Measurements from ENCODE around the gene SUSD5. TPM values are rescaled to one million over a fixed set of nuclear protein-coding genes. Genes with fewer than 3 reads are reported as not detected.

SUSD5 gene
- total and polyA plus RNA-seq, 2 experiments from 2014 or later, result 2.3 to 2.4 TPM

GRCh38 chr3:33250712-33251111, 32.1 kb upstream of the SUSD5 start:
- H3K79me2 ChIP-seq, result no peaks in the 10 kb centered on the region

DNA sequence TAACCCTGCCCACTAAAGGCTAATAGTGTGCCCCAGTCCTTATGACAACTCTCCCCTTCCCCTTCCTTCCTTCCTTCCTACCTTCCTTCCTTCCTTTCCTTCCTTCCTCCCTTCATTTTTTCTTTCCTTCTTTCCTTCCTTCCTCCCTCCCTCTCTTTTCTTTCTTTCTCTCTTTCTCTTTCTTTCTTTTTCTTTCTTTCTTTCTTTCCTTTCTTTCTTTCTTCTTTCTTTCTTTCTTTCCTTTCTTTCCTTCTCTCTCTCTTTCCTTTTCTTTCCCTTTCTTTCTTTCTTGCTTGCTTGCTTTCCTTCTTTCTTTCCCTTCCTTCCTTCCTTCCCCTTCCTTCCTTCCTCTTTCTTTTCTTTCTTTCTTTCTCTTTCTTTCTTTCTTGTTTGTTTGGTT, 28.2 kb upstream of the SUSD5 start:
- no peaks in the 10 kb centered on the region for H3K27me3 ChIP-seq

More at GRCh38 chr3:33250712-33251111, 32.1 kb upstream of the SUSD5 start:
- Histone ChIP-seq H3K9me3 (ENCODE audit: low read depth) (no peaks in the 10 kb centered on the region), H3K4me1 (ENCODE audit: insufficient read depth) (no peaks in the 10 kb centered on the region), H2AFZ (no peak overlapping the region), H3K27me3 (no peaks in the 10 kb centered on the region), H3K36me3 (replicated peaks; ENCODE audit: insufficient read depth, low read depth) (no peaks in the 10 kb centered on the region), H3K27ac (no peak overlapping the region), H3K9me2 (replicated peaks; ENCODE audit: insufficient read depth) (no peaks in the 10 kb centered on the region), H4K20me1 (ENCODE audit: insufficient read depth, poor library complexity, severe bottlenecking) (no peaks in the 10 kb centered on the region), H3K4me2 (no peak overlapping the region), H3K4me3 (no peak overlapping the region)
- TF ChIP-seq CTCF (IDR thresholded peaks at IDR 0.05; ENCODE audit: poor library complexity) (no peak), EZH2 (IDR thresholded peaks at IDR 0.05; ENCODE audit: borderline replicate concordance) (no peak), EZH2phosphoT487 (IDR thresholded peaks at IDR 0.05; ENCODE audit: low read depth, severe bottlenecking, unreplicated experiment) (no peak)
- 24% methylated on average over 1 of the region's 1 CpG for WGBS (ENCODE audit: low lambda C conversion rate, missing lambda C conversion rate)
- no peak for DNase-seq (ENCODE audit: low spot score)

GRCh38 chr3:33240261-33240660, 21.7 kb upstream of the SUSD5 start:
- Histone ChIP-seq H4K20me1 (ENCODE audit: insufficient read depth, poor library complexity, severe bottlenecking) (no peaks in the 10 kb centered on the region), H3K4me1 (ENCODE audit: insufficient read depth) (peaks cover 5% of the 10 kb centered on the region), H3K9me2 (replicated peaks; ENCODE audit: insufficient read depth) (no peaks in the 10 kb centered on the region), H3K27me3 (no peaks in the 10 kb centered on the region), H3K27ac (no peak overlapping the region), H3K9me3 (ENCODE audit: low read depth) (no peaks in the 10 kb centered on the region), H3K4me3 (no peak overlapping the region), H3K36me3 (replicated peaks; ENCODE audit: insufficient read depth, low read depth) (no peaks in the 10 kb centered on the region), H3K79me2 (no peaks in the 10 kb centered on the region), H3K4me2 (no peak overlapping the region), H2AFZ (no peak overlapping the region)
- WGBS (ENCODE audit: low lambda C conversion rate, missing lambda C conversion rate), result 50% methylated on average over 1 of the region's 1 CpG
- no peak for DNase-seq (ENCODE audit: low spot score)
- TF ChIP-seq EZH2phosphoT487 (IDR thresholded peaks at IDR 0.05; ENCODE audit: low read depth, severe bottlenecking, unreplicated experiment) (no peak), EZH2 (IDR thresholded peaks at IDR 0.05; ENCODE audit: borderline replicate concordance) (no peak), CTCF (IDR thresholded peaks at IDR 0.05; ENCODE audit: poor library complexity) (no peak)

More for the DNA sequence above, 28.2 kb upstream of the SUSD5 start:
- Histone ChIP-seq H3K9me3 (ENCODE audit: low read depth) (no peaks in the 10 kb centered on the region), H3K4me1 (ENCODE audit: insufficient read depth) (no peaks in the 10 kb centered on the region), H2AFZ (no peak overlapping the region), H3K27ac (no peak overlapping the region), H3K4me2 (no peak overlapping the region), H3K36me3 (replicated peaks; ENCODE audit: insufficient read depth, low read depth) (no peaks in the 10 kb centered on the region), H3K4me3 (no peak overlapping the region), H3K79me2 (no peaks in the 10 kb centered on the region), H4K20me1 (ENCODE audit: insufficient read depth, poor library complexity, severe bottlenecking) (no peaks in the 10 kb centered on the region), H3K9me2 (replicated peaks; ENCODE audit: insufficient read depth) (no peaks in the 10 kb centered on the region)
- DNase-seq (ENCODE audit: low spot score), result no peak
- no peak for TF ChIP-seq CTCF (IDR thresholded peaks at IDR 0.05; ENCODE audit: poor library complexity)
- no peak for TF ChIP-seq EZH2 (IDR thresholded peaks at IDR 0.05; ENCODE audit: borderline replicate concordance)
- no peak for TF ChIP-seq EZH2phosphoT487 (IDR thresholded peaks at IDR 0.05; ENCODE audit: low read depth, severe bottlenecking, unreplicated experiment)

GRCh38 chr3:33238923-33239322, 20.3 kb upstream of the SUSD5 start:
- peaks cover 5% of the 10 kb centered on the region for H3K4me1 ChIP-seq (ENCODE audit: insufficient read depth)
- H3K36me3 ChIP-seq (replicated peaks; ENCODE audit: insufficient read depth, low read depth), result no peaks in the 10 kb centered on the region
- H3K9me2 ChIP-seq (replicated peaks; ENCODE audit: insufficient read depth), result no peaks in the 10 kb centered on the region
- H2AFZ ChIP-seq, result no peak overlapping the region
- H3K9me3 ChIP-seq (ENCODE audit: low read depth), result no peaks in the 10 kb centered on the region
- no peak for DNase-seq (ENCODE audit: low spot score)
- H3K4me2 ChIP-seq, result no peak overlapping the region
- H3K27ac ChIP-seq, result no peak overlapping the region
- H3K4me3 ChIP-seq, result no peak overlapping the region
- H4K20me1 ChIP-seq (ENCODE audit: insufficient read depth, poor library complexity, severe bottlenecking), result no peaks in the 10 kb centered on the region
- H3K79me2 ChIP-seq, result no peaks in the 10 kb centered on the region
- H3K27me3 ChIP-seq, result no peaks in the 10 kb centered on the region
- TF ChIP-seq EZH2 (IDR thresholded peaks at IDR 0.05; ENCODE audit: borderline replicate concordance) (no peak), CTCF (IDR thresholded peaks at IDR 0.05; ENCODE audit: poor library complexity) (no peak), EZH2phosphoT487 (IDR thresholded peaks at IDR 0.05; ENCODE audit: low read depth, severe bottlenecking, unreplicated experiment) (no peak)
- 89% methylated on average over 1 of the region's 1 CpG for WGBS (ENCODE audit: low lambda C conversion rate, missing lambda C conversion rate)
